ENCODE results near the gene CCDC102A.
A peak's percentile ranks its signal among the peaks of the same experiment; 100 is the strongest.

Gene CCDC102A

GRCh38 chr16:57537194-57537505 lies 779 bp upstream of the CCDC102A start:
- DNase-seq (ENCODE audit: low spot score): no peak

GRCh38 chr16:57535680-57536305 lies 578 bp downstream of the CCDC102A start:
- DNase-seq (ENCODE audit: low spot score): peak; percentile 94

GRCh38 chr16:57534881-57535658 lies 1.3 kb downstream of the CCDC102A start:
- no peak for DNase-seq (ENCODE audit: low spot score)

GRCh38 chr16:57534337-57534880 lies 2.0 kb downstream of the CCDC102A start:
- DNase-seq (ENCODE audit: low spot score): no peak

GRCh38 chr16:57533431-57534336 lies 2.7 kb downstream of the CCDC102A start:
- DNase-seq (ENCODE audit: low spot score): no peak

- no peak for DNase-seq (ENCODE audit: low spot score)
These were observed 4.1 kb downstream of the CCDC102A start for GRCh38 chr16:57532266-57532625.

GRCh38 chr16:57531635-57532265 lies 4.6 kb downstream of the CCDC102A start:
- DNase-seq (ENCODE audit: low spot score): no peak

- no peak for DNase-seq (ENCODE audit: low spot score)
These were observed 5.2 kb downstream of the CCDC102A start for GRCh38 chr16:57531253-57531575.

- DNase-seq (ENCODE audit: low spot score): peak; percentile 55
These were observed 5.7 kb downstream of the CCDC102A start for GRCh38 chr16:57530522-57531252.

- peak; percentile 58 for DNase-seq (ENCODE audit: low spot score)
These were observed 6.3 kb downstream of the CCDC102A start for GRCh38 chr16:57530104-57530521.

- DNase-seq (ENCODE audit: low spot score): no peak
These were observed 6.8 kb downstream of the CCDC102A start for GRCh38 chr16:57529391-57530103.

- no peak for DNase-seq (ENCODE audit: low spot score)
These were observed 7.6 kb downstream of the CCDC102A start for GRCh38 chr16:57528499-57529390.

GRCh38 chr16:57527610-57528360 lies 8.6 kb downstream of the CCDC102A start:
- no peak for DNase-seq (ENCODE audit: low spot score)

GRCh38 chr16:57527027-57527426 lies 9.3 kb downstream of the CCDC102A start:
- DNase-seq (ENCODE audit: low spot score): no peak

GRCh38 chr16:57526498-57526897 lies 9.9 kb downstream of the CCDC102A start:
- no peak for DNase-seq (ENCODE audit: low spot score)

GRCh38 chr16:57525761-57526160 lies 10.6 kb downstream of the CCDC102A start:
- DNase-seq (ENCODE audit: low spot score): peak; percentile 65

GRCh38 chr16:57522960-57523359 lies 13.4 kb downstream of the CCDC102A start:
- no peak for DNase-seq (ENCODE audit: low spot score)

GRCh38 chr16:57519796-57520360 lies 16.5 kb downstream of the CCDC102A start:
- peak; percentile 64 for DNase-seq (ENCODE audit: low spot score)

GRCh38 chr16:57518922-57519321 lies 17.4 kb downstream of the CCDC102A start:
- no peak for DNase-seq (ENCODE audit: low spot score)
